ENCODE measurements around the gene TNIP1.
A peak's percentile ranks its signal among the peaks of the same experiment; 100 is the strongest.

Gene TNIP1

GRCh38 chr5:151083081-151083676, 2.3 kb upstream of the TNIP1 start:
- peak; percentile 58 to 69 for DNase-seq (ENCODE audit: low read depth in 2 of 2)

GRCh38 chr5:151082282-151082902, 1.6 kb upstream of the TNIP1 start:
- DNase-seq (ENCODE audit: low read depth in 2 of 2): no peak

GRCh38 chr5:151081431-151082281, 822 bp upstream of the TNIP1 start:
- no peak for DNase-seq (ENCODE audit: low read depth in 2 of 2)

- no peak for DNase-seq (ENCODE audit: low read depth in 2 of 2)
Measured at GRCh38 chr5:151079838-151080612, 809 bp downstream of the TNIP1 start.

GRCh38 chr5:151078490-151079262, 2.2 kb downstream of the TNIP1 start:
- DNase-seq (ENCODE audit: low read depth in 2 of 2): peak; percentile 74 to 75

GRCh38 chr5:151077967-151078366, 2.9 kb downstream of the TNIP1 start:
- no peak for DNase-seq (ENCODE audit: low read depth in 2 of 2)

GRCh38 chr5:151077419-151077818, 3.4 kb downstream of the TNIP1 start:
- DNase-seq (ENCODE audit: low read depth in 2 of 2): no peak

- no peak for DNase-seq (ENCODE audit: low read depth in 2 of 2)
Measured at GRCh38 chr5:151076616-151077015, 4.2 kb downstream of the TNIP1 start.

GRCh38 chr5:151075698-151076331, 5.0 kb downstream of the TNIP1 start:
- no peak for DNase-seq (ENCODE audit: low read depth in 2 of 2)

- no peak for DNase-seq (ENCODE audit: low read depth in 2 of 2)
Measured at GRCh38 chr5:151074557-151074956, 6.3 kb downstream of the TNIP1 start.

GRCh38 chr5:151073280-151073679, 7.6 kb downstream of the TNIP1 start:
- no peak for DNase-seq (ENCODE audit: low read depth in 2 of 2)

- no peak for DNase-seq (ENCODE audit: low read depth in 2 of 2)
Measured at GRCh38 chr5:151072630-151073025, 8.2 kb downstream of the TNIP1 start.

- no peak for DNase-seq (ENCODE audit: low read depth in 2 of 2)
Measured at GRCh38 chr5:151071848-151072629, 8.8 kb downstream of the TNIP1 start.

GRCh38 chr5:151071021-151071420, 9.8 kb downstream of the TNIP1 start:
- DNase-seq (ENCODE audit: low read depth in 2 of 2): no peak

- no peak for DNase-seq (ENCODE audit: low read depth in 2 of 2)
Measured at GRCh38 chr5:151070449-151070848, 10.4 kb downstream of the TNIP1 start.

- DNase-seq (ENCODE audit: low read depth in 2 of 2): peak; percentile 69 to 74
Measured at GRCh38 chr5:151068433-151069197, 12.2 kb downstream of the TNIP1 start.

- no peak for DNase-seq (ENCODE audit: low read depth in 2 of 2)
Measured at GRCh38 chr5:151067632-151068432, 13.0 kb downstream of the TNIP1 start.

- no peak for DNase-seq (ENCODE audit: low read depth in 2 of 2)
Measured at GRCh38 chr5:151066920-151067319, 13.9 kb downstream of the TNIP1 start.

Data from stimulated activated CD8-positive, alpha-beta memory T cell treated with anti-CD3 and anti-CD28 coated beads, Interleukin-15, amount 100 ng/mL, for 48 hours (primary cell).